ENCODE data around the gene CACNA1F.

- TF ChIP-seq CTCF (conservative IDR thresholded peaks at IDR 0.05), result no peak
- TF ChIP-seq EZH2 (IDR thresholded peaks at IDR 0.05; ENCODE audit: low read depth), result no peak
These were observed 39.3 kb upstream of the CACNA1F start for GRCh38 chrX:49272421-49272820.
